GM12892 (cell line): ENCODE results near the gene CRY2.
A peak's percentile ranks its signal among the peaks of the same experiment; 100 is the strongest.

Experiments used
- DNase-seq: peaks from one replicate; pipeline ENCODE4 v3.0.0; 2011; ENCODE audit not compliant: insufficient read length
- FAIRE-seq: peaks from 2 replicates; lab custom pipeline; 2011; peaks lifted over from hg19 to GRCh38; lab: Jason Lieb, UNC
- POLR2A ChIP-seq: IDR thresholded peaks from 2 replicates; pipeline ENCODE4 v1.6.1; 2011; ENCODE audit warnings: low read depth, low read length, control low read depth
- POLR2AphosphoS5 ChIP-seq: IDR thresholded peaks from 2 replicates; pipeline ENCODE4 v1.6.1; 2011; ENCODE audit warnings: low read depth, low read length, control low read depth
- TAF1 ChIP-seq: IDR thresholded peaks from 2 replicates; pipeline ENCODE4 v1.6.1; 2011; ENCODE audit warnings: low read depth, mild to moderate bottlenecking, control low read depth, low read length, borderline replicate concordance

CRY2 gene

DNA sequence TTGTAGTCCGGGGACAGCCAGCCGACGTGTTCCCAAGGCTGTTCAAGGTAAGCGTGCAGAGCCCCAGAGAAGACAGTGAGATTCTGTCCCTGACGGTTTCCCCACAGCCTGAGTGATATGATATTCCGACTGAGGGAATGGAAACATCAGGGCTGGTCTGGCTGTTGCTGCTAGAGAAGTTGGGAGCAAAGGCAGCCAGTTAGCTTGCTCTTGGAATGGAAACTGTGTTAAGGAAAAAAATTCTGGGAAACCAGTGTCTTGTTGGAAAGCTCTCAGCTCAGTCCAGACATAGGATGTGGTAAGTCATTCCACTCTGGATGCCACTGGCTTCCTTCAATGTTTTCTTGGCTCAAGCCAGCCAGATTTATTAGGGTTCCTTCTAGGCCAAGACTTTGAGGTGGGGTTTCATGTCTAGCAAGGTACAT lies 8.8 kb downstream of the CRY2 start:
- FAIRE-seq (no peak), DNase-seq (no peak)
- no peak for TF ChIP-seq POLR2AphosphoS5
- no peak for TF ChIP-seq POLR2A
- TF ChIP-seq TAF1: no peak

DNA sequence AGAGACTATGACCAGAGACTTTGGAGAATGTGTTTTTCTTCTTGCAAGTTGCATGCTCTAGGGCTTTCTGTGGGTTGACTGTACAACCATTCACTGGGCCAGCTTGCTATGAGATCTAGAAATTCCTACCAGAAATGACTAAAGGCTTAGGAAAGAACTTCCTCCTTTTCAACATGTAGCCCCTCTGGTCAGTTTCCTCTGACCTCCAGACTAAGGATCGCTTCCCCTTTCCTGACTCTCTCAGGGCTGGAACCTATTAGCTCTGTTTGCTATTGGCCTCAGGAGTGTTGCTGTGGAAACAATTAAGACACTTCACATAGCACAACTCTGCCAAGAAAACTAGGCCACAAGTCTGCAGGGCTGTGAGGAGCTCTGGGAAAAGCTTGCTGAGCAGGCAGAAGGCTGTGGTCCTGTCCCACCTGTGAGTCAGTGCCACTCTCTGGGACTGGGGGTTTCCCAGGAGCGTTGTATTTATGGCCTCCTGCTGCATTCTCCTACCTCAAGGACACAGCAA lies 10.7 kb downstream of the CRY2 start:
- no peak for FAIRE-seq
- no peak for DNase-seq
- TF ChIP-seq POLR2A: no peak
- TF ChIP-seq POLR2AphosphoS5: no peak
- no peak for TF ChIP-seq TAF1

DNA sequence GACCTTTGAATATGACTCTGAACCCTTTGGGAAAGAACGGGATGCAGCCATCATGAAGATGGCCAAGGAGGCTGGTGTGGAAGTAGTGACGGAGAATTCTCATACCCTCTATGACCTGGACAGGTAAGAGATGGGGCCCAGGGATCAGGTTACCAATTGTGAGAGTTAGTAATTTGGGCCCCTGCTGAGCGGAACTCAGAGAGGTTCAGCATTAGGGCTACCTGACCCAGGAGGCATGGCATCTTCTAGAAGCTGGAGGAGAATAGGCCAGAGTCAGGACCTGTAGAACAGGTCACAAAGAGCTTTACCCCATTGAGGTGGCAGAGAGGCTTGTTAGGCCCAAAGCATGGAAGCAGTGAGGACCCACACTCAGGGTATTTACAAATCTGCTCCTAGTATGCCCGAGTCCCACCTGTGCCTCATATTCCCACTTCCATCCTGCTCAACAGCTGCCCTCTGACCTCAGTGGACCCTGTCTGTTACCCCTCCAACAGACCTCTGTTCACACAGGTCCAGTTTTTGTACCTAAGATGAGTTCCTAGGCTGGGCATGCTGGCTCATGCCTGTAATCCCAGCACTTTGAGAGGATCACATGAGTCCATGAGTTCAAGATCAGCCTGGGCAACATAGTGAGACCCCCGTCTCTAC lies 11.6 kb downstream of the CRY2 start:
- DNase-seq (no peak), FAIRE-seq (no peak)
- no peak for TF ChIP-seq POLR2A
- no peak for TF ChIP-seq POLR2AphosphoS5
- no peak for TF ChIP-seq TAF1

DNA sequence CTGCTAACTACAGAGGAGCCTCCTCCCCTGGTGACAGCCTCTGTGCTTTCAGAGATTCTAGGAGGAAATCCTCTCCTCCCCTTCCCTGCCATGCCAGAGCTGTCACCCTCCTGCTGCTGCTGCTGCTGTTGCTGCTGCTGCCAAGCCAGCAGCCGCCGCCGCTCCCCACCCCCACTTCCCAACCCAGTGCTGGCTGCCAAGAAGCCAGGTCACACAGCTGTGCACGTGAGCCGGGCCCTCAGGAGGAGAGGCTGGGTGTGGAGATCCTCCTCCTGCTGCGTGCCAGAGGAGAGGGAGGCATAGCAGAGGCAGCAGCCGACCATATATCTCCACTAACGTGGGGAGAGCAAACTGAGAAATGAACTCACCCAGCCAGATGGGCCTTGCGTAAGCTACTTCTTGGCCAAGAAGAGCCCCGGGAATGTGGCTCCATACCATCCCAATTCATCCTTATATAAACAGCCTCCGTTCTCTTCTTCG lies 12.4 kb downstream of the CRY2 start:
- DNase-seq: no peak
- FAIRE-seq: no peak
- TF ChIP-seq POLR2A (no peak), TAF1 (no peak), POLR2AphosphoS5 (no peak)

DNA sequence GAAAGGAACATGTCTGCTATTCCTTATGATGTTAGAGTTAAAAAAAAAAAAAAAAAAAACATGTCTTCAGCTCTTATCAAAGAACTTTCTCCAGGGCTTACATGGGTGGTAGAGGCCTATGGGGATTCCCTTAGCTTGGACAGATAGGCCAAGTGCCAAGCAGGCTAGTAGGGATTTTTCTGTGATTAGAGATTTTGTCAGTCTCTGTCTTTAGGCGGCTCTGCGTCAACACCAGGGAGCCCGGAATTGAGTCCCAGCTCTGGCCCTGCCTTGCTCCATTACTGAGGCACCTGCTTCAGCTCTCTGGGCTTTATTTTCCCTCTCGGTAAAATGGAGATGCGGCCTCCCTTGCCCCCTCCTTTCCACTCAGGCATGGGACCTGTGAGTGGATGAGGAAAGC lies 13.1 kb downstream of the CRY2 start:
- TF ChIP-seq POLR2AphosphoS5: no peak
- TF ChIP-seq POLR2A: no peak
- TF ChIP-seq TAF1: no peak
- FAIRE-seq: no peak
- DNase-seq: no peak

DNA sequence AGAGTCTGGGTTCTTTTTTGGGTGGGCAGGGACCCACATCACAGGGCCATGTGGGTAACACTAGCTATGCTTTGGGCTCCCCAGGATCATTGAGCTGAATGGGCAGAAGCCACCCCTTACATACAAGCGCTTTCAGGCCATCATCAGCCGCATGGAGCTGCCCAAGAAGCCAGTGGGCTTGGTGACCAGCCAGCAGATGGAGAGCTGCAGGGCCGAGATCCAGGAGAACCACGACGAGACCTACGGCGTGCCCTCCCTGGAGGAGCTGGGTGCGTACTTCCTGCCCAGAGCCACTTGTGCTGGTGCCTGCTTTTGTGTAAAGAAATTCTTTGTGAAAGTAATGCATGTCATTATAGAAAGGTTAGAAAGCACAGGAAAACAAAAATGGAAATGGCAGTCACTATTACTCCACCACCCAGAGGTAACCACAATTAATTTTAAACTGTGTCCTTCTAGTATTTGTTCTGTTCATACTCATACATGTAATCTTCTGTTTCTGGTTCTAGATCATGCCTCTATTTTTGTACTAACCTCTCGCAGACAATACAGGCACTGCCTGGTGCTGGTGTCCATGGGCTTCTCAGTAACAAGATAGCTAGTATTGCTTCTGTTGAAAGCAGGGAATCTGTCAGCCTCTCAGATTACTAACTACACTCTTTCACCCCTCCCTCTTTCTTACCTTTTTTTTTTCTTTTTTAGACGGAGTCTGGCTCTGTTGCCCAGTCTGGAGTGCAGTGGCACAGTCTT lies 13.7 kb downstream of the CRY2 start:
- FAIRE-seq (no peak), DNase-seq (no peak)
- TF ChIP-seq POLR2AphosphoS5 (no peak), POLR2A (no peak), TAF1 (no peak)

DNA sequence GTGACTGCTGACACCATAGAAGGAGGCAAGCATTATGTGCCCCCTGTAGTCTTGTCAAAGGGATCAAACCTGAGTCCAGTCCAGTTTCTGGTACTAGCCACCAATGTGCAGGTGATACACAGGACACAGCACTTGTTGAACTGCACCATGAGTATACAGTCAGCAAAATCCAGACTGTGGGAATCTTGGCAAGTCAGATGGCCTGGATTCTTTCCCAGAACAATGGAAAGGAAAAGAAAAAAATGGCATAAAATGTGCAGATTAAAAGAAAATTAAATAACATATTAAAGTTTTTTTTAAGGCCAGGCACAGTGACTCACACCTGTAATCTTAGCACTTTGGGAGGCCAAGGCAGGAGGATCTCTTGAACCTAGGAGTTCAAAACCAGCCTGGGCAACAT lies 16.8 kb downstream of the CRY2 start:
- TF ChIP-seq TAF1 (no peak), POLR2A (no peak), POLR2AphosphoS5 (no peak)
- no peak for DNase-seq
- no peak for FAIRE-seq

DNA sequence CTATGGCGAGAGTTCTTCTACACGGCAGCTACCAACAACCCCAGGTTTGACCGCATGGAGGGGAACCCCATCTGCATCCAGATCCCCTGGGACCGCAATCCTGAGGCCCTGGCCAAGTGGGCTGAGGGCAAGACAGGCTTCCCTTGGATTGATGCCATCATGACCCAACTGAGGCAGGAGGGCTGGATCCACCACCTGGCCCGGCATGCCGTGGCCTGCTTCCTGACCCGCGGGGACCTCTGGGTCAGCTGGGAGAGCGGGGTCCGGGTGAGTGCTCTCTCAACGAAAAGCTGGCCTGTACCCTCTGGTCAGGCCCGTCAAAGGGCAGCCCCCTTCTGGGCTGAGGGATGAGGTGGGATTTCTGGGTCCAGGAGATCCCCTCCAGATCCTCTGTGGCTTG lies 22.3 kb downstream of the CRY2 start:
- no peak for FAIRE-seq
- DNase-seq: no peak
- TF ChIP-seq POLR2A: no peak
- TF ChIP-seq TAF1: no peak
- no peak for TF ChIP-seq POLR2AphosphoS5

DNA sequence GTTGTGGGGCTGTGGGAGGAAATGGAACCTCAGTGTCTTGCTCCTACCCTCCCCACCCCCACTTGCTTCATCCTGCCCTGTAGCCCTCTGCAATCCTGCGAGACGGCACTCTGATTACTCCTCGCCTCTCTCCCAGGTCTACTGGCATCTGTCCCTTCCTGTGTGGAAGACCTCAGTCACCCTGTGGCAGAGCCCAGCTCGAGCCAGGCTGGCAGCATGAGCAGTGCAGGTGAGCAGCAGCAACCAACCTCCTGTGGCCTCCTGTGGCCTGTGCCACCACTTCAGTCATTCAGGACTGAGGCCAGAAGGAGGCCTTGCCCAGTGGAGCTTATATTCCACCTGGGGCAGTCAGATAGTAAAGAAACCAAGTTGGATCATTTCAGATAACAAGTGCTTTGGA lies 23.4 kb downstream of the CRY2 start:
- TF ChIP-seq POLR2AphosphoS5 (no peak), POLR2A (no peak), TAF1 (no peak)
- no peak for DNase-seq
- FAIRE-seq: no peak

DNA sequence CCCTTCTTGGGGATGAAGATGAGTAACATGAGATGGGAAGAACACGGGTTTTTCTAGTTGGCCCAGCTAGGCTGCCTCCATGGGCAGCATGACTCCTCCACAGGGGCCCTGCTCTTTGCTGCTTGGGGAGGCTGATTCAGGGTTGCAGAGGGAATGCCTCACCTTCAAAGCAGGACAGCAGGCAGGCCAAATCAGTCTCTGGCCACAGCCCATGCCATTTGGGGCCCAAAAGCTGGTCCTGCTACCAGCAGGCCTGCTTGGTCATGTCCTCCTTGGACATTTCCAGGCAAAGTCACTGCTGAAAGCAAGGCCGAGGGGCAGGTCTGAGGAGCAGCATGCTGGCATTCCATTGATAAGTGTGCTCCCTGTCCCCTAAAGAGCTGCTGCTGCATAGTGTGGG lies 24.4 kb downstream of the CRY2 start:
- FAIRE-seq: no peak
- TF ChIP-seq POLR2AphosphoS5: no peak
- no peak for TF ChIP-seq TAF1
- no peak for TF ChIP-seq POLR2A
- no peak for DNase-seq

DNA sequence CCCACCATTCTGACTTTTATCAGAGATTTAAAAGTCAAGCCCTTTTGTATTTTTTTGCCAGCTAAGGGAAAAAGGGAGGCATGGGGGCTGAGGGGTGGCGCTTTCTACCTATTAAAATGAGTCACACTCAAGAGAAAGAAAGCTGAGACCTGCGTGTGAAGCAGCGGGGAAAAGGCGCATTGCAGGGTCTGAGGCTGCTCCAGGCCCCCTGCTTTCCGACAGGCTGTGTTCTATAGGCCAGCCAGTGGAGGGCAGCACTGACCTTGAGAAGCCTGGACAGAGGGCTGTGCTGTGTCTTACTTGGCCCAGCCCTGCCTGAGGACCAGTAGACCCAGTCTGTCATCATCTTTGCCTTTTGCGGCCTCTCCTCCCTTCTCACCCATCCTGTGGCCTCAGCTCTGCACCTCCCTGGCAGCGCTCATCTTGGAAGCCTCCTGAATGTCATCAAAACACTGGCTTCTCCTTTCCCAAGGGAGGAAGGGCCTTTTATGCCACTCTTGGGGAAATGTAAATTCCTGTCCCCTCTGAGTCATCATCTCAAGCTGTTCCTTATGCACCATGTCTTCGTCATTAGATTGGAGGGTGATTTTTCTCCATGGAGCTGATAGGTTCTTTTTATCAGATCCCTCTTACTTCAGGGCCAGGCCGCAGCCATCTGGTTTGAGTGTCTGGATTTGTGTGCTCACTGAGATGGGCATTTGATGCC lies 25.5 kb downstream of the CRY2 start:
- DNase-seq: no peak
- TF ChIP-seq TAF1: no peak
- TF ChIP-seq POLR2AphosphoS5: no peak
- no peak for TF ChIP-seq POLR2A
- FAIRE-seq: peak; percentile 57
